Suppressor macrophage (primary cell): ENCODE measurements around the gene SCUBE2.

Source experiments
- DNase-seq, 4 experiments: peaks; one replicate each; pipeline ENCODE4 v3.0.0-alpha.2; 2020 to 2022

SCUBE2 gene

GRCh38 chr11:9073466-9074225 is 17.8 kb downstream of the SCUBE2 start:
- peak; percentile 21 to 52 (median 36) for DNase-seq

GRCh38 chr11:9072626-9073176 is 18.7 kb downstream of the SCUBE2 start:
- no peak for DNase-seq

GRCh38 chr11:9071692-9072091 is 19.7 kb downstream of the SCUBE2 start:
- DNase-seq = no peak

- DNase-seq = no peak
Observed at GRCh38 chr11:9070749-9071491, 20.5 kb downstream of the SCUBE2 start.

- DNase-seq = no peak
Observed at GRCh38 chr11:9069862-9070470, 21.4 kb downstream of the SCUBE2 start.

GRCh38 chr11:9069256-9069655 is 22.1 kb downstream of the SCUBE2 start:
- DNase-seq = no peak

GRCh38 chr11:9066433-9066925 is 24.9 kb downstream of the SCUBE2 start:
- no peak for DNase-seq

GRCh38 chr11:9065607-9066432 is 25.6 kb downstream of the SCUBE2 start:
- no peak for DNase-seq

GRCh38 chr11:9061807-9062206 is 29.6 kb downstream of the SCUBE2 start:
- DNase-seq = peak in 1 of 4 experiments; percentile 21

- DNase-seq = peak; percentile 69 to 87 (median 81)
Observed at GRCh38 chr11:9060700-9061111, 30.7 kb downstream of the SCUBE2 start.

- DNase-seq = no peak
Observed at GRCh38 chr11:9059406-9059805, 32.0 kb downstream of the SCUBE2 start.

GRCh38 chr11:9057888-9058287 is 33.5 kb downstream of the SCUBE2 start:
- no peak for DNase-seq

GRCh38 chr11:9057007-9057406 is 34.4 kb downstream of the SCUBE2 start:
- DNase-seq = no peak

- no peak for DNase-seq
Observed at GRCh38 chr11:9056467-9056866, 34.9 kb downstream of the SCUBE2 start.

- DNase-seq = peak; percentile 17 to 60 (median 47)
Observed at GRCh38 chr11:9053316-9054035, 37.9 kb downstream of the SCUBE2 start.

- DNase-seq = no peak
Observed at GRCh38 chr11:9052316-9052715, 39.1 kb downstream of the SCUBE2 start.

- DNase-seq = no peak
Observed at GRCh38 chr11:9049959-9050358, 41.4 kb downstream of the SCUBE2 start.

- DNase-seq = no peak
Observed at GRCh38 chr11:9047964-9048523, 43.4 kb downstream of the SCUBE2 start.

- no peak for DNase-seq
Observed at GRCh38 chr11:9046481-9046880, 44.9 kb downstream of the SCUBE2 start.

GRCh38 chr11:9042488-9042887 is 48.9 kb downstream of the SCUBE2 start:
- no peak for DNase-seq

GRCh38 chr11:9041747-9042146 is 49.7 kb downstream of the SCUBE2 start:
- no peak for DNase-seq
